BJ (cell line): Measurements from ENCODE around the gene TMEM114. TPM values are rescaled to one million over a fixed set of nuclear protein-coding genes. Genes with fewer than 3 reads are reported as not detected.

ENCODE experiments used
- CTCF ChIA-PET: fragments of 350-600 bp; formaldehyde crosslinking; extraction: SDS; loops from one replicate; lab custom pipeline; 2021; ENCODE audit warnings: antibody characterized with exemption, inconsistent platforms; lab: Yijun Ruan, JAX
- POLR2A ChIA-PET: fragments of 300-600 bp; sonication (Branson Sonifier 250); formaldehyde crosslinking; extraction: SDS; loops from one replicate; lab custom pipeline; 2021; ENCODE audit warnings: antibody characterized with exemption; lab: Charles Lee
- DNase-seq: peaks from one replicate; pipeline ENCODE4 v3.0.0-alpha.2; 2011; ENCODE audit warnings: low read depth
- H3K27me3 ChIP-seq: 2 replicates; pipeline ENCODE4 v1.6.0; 2011; ENCODE audit warnings: low read length; ENCODE audit not compliant: control insufficient read depth, insufficient read depth
- H3K36me3 ChIP-seq: 2 replicates; pipeline ENCODE4 v1.5.1; 2011; ENCODE audit warnings: low read length; ENCODE audit not compliant: control insufficient read depth, insufficient read depth
- H3K4me3 ChIP-seq: 2 replicates; pipeline ENCODE4 v1.5.1; 2011; ENCODE audit warnings: low read depth, mild to moderate bottlenecking, control low read depth, low read length
- CTCF ChIP-seq: IDR thresholded peaks from 2 replicates; pipeline ENCODE4 v1.5.1; 2011; ENCODE audit warnings: low read depth, mild to moderate bottlenecking, control low read depth, inconsistent platforms, low read length, moderate library complexity; ENCODE audit not compliant: insufficient read depth
- polyA plus RNA-seq: library from polyadenylated mRNA; depleted of rRNA; stranded (reverse); fragments of >200 nt; gene quantifications from 2 replicates; pipeline ENCODE4 v1.2.3, GENCODE V29; 2011

TMEM114 gene
- polyA plus RNA-seq, 1 experiment, result not detected

- H3K36me3 ChIP-seq, result peaks cover 45% of the 10 kb centered on the region
- no peak for TF ChIP-seq CTCF
- no peak overlapping the region for H3K4me3 ChIP-seq
- no peaks in the 10 kb centered on the region for H3K27me3 ChIP-seq
- ChIA-PET CTCF (interaction anchor here (1.0 kb wide), 1 partner anchor 8 kb away, joined by 3 read pairs; no protein-coding TSS in a partner anchor), POLR2A (no interaction called here)
- DNase-seq, result no peak
Observed at GRCh38 chr16:8631818-8632465, 41.6 kb upstream of the TMEM114 start.

GRCh38 chr16:8631373-8631772 lies 41.1 kb upstream of the TMEM114 start:
- Histone ChIP-seq H3K4me3 (no peak overlapping the region), H3K36me3 (peaks cover 46% of the 10 kb centered on the region), H3K27me3 (no peaks in the 10 kb centered on the region)
- CTCF ChIA-PET, result no interaction called here
- POLR2A ChIA-PET, result no interaction called here
- TF ChIP-seq CTCF, result no peak
- DNase-seq, result no peak

- peaks cover 51% of the 10 kb centered on the region for H3K36me3 ChIP-seq
- POLR2A ChIA-PET, result no interaction called here
- TF ChIP-seq CTCF, result no peak
- CTCF ChIA-PET, result interaction anchor here (1.0 kb wide), 1 partner anchor 63 kb away, joined by 4 read pairs; no protein-coding TSS in a partner anchor
- H3K27me3 ChIP-seq, result no peaks in the 10 kb centered on the region
- DNase-seq, result no peak
- no peak overlapping the region for H3K4me3 ChIP-seq
Observed at GRCh38 chr16:8630255-8630953, 40.1 kb upstream of the TMEM114 start.

GRCh38 chr16:8628981-8629725 lies 38.8 kb upstream of the TMEM114 start:
- peaks cover 46% of the 10 kb centered on the region for H3K36me3 ChIP-seq

More at GRCh38 chr16:8628981-8629725, 38.8 kb upstream of the TMEM114 start:
- ChIA-PET POLR2A (no interaction called here), CTCF (no interaction called here)
- no peak for TF ChIP-seq CTCF
- no peak for DNase-seq
- H3K4me3 ChIP-seq, result no peak overlapping the region
- H3K27me3 ChIP-seq, result no peaks in the 10 kb centered on the region
